Stimulated activated CD4-positive, alpha-beta T cell treated with anti-CD3 and anti-CD28 coated beads, Interleukin-12 subunit alpha, Interleukin-12 subunit beta, amount 100 ng/mL, for 4 hours (primary cell): ENCODE results near the gene ATG10.

Experiments used
- DNase-seq: peaks from one replicate; pipeline ENCODE4 v3.0.0-alpha.2; 2020

ATG10 gene

GRCh38 chr5:82290005-82290404 is 318.2 kb downstream of the ATG10 start:
- DNase-seq: no peak

- DNase-seq: no peak
Observed at GRCh38 chr5:82290908-82291307, 319.1 kb downstream of the ATG10 start.

DNA sequence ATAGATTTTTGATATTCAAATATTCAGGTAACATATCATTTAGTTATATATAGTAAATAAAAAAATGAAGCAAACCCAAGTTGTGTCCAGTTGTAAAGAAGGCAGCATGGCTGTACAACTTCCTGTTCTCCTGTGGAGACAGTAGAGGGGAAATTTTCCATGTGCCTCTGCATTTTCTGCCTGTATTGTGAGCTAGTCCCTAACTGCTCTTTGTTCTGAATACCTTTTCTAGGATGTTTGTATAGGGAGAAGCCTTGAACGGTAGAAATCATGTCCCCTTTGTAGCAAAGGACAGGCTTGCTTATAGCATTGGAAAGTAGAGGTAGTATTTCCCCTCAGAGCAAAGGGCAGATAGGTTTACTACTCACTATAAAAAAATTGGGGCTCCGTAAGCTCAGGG is 319.6 kb downstream of the ATG10 start:
- DNase-seq: no peak

DNA sequence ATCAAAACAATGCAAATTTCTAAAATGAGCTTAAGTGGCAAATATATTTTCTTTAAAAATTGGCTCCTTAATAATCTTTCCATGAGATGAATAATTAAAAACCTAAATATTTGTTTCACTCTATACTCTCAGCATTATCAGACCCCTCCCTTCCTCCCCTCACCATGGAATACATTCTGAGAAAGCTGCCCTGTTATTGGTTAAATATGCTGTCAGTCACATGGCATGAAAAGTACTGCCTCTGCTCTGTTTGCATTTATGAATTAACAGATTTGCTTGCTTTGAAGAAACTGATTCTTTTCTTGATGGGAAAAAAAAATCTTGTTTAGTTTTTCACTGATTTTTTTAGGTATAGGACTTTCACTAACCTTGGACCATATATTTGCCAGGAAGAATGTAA is 323.3 kb downstream of the ATG10 start:
- DNase-seq: no peak

GRCh38 chr5:82295959-82296531 is 324.2 kb downstream of the ATG10 start:
- DNase-seq: no peak

DNA sequence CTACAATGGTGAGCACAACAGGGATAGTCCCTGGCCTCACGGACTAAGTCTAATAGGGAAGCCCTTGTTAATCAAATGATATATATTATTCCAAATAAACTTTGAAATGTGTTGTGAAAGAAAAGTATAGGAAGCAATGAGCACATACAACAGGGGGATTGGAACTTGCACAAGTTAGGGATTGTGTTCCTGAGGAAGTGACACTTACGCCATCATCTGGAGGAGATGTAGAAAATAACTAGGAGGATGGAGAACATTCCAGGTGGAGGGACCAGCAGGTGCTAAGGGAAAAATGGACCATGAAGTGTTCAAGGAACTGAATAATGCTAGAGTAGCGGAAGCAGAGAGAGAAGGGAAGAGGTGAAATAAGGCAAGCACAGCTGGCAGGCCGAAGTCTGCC is 325.1 kb downstream of the ATG10 start:
- DNase-seq: no peak

DNA sequence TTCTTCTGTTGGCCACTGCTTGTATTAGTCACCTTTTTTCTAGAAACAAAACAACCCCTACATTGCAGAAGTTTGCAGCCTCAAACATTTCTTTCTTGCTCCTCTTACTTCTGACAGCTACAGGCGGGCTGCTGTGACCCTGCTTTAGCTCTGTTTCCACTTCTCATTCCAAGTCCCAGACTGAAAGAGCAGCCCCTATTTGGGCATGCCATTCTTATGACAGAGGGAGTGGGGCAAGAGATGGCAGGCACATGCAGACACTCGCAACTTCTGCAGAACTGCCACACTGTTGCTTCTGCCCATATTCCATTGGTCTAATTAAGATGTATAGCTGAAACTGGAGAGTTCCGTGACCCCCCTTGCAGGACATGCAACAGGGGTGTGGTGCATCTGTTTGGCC is 325.9 kb downstream of the ATG10 start:
- DNase-seq: no peak

DNA sequence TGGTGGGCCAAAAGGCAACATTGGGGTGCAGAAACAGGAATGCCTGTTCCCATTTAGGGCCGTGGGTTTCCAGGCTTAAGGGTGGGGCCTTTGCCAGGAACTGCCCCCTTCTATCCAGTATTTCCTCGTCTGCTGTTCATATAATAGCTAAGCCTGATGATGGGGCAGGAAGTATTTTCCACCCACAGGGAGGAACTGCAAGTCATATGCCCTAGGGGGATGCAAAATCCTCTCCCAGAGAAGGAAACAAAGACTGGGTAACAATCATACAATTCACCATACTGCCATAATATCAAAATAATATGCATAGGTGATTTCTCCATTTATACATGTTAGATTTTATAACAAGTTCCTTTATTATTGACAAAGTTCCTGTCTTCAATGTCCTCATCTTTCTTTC is 326.8 kb downstream of the ATG10 start:
- DNase-seq: no peak

DNA sequence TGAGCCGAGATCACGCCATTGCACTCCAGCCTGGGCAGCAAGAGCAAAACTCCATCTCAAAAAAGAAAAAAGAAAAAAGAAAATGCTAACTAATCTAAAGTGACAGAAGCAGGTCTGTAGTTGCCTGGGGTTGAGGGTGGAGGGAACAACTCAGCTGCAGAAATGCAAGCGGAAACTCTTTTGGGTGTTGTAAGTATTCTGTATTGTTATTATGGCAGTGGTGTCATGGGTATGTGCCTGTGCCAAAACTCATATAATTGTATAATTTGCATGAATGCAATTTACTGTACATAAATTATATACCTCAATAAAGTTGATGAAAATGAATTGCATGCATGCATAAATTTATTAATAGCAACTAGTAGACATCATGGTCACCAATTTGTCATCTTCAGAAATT is 329.4 kb downstream of the ATG10 start:
- no peak for DNase-seq
